HG03097 (cell line): ENCODE results near the gene DMRTC2.

Experiments
- ATAC-seq: cut with Tn5 transposase; IDR thresholded peaks from one replicate; pipeline ENCODE4 v1.9.1; 2021; ENCODE audit not compliant: unreplicated experiment, low FRiP score

The DMRTC2 gene

DNA sequence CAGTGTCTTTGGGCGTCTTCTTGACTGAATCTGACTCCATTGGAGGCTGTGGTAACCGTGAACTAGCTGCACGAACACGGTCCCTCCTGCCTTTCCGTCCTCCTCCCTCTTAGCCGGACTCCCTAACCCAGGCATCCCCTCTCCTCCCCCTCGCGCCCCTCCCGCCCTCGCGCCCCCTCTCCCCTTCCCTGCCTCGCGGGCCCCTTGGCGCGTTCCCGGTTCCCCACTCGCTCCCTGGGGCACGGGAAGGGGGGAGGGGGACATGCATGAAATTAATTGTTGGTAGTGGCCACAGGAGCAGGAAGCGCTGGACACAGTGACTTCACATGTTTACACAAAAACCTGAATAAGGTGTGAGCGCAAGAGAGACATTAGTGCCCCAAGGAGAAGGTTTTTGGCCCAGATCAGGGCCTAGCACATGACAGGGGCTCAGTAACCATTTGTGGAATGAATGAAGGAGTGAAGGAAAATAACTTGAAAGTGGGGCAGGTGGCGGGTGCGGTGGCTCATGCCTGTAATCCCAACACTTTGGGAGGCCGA is 279 bp downstream of the DMRTC2 start:
- ATAC-seq, result no peak

DNA sequence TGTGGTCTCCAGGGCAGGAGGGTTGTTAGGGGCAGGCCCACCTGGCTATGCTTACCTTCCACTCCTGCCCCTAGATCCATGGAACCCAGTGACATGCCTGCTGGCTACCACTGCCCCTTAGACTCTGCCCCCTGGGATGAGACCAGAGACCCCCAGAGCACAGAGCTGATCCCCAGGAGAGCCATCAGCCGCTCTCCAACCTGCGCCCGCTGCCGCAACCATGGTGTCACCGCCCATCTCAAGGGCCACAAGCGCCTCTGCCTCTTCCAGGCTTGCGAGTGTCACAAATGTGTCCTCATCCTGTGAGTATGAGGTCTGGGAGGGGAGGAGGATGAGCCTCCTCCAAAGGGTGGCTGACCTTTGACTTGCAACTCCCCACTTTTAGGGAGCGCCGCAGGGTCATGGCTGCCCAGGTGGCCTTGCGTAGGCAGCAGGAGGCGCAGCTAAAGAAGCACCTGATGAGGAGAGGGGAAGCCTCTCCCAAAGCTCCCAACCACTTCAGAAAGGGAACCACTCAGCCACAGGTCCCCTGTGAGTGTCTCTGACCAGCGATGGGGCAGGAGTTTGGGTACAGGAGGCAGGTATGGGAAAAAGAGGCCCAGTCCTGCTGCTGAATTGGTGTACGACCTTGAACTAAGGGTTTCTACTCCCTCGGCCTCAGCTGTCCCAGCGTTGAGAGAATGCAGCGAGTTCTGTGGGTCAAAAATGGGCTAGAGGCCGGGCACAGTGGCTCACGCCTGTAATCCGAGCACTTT is 2.7 kb downstream of the DMRTC2 start:
- no peak for ATAC-seq

DNA sequence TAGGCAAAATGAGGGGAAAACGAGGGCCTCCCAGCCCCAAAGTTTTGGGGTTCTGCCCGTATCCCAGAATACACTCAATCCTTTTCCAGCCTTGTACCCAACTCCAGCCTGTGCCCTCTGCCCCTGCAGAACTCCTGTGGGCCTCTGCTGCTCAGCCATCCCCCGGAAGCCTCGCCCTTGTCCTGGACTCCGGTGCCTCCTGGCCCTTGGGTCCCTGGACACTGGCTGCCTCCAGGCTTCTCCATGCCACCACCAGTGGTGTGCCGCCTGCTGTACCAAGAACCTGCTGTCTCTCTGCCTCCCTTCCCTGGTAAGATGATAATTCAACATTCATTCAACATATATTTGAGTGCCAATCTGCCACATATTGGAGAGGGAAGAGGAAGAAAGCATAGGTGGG is 3.8 kb downstream of the DMRTC2 start:
- ATAC-seq, result no peak

DNA sequence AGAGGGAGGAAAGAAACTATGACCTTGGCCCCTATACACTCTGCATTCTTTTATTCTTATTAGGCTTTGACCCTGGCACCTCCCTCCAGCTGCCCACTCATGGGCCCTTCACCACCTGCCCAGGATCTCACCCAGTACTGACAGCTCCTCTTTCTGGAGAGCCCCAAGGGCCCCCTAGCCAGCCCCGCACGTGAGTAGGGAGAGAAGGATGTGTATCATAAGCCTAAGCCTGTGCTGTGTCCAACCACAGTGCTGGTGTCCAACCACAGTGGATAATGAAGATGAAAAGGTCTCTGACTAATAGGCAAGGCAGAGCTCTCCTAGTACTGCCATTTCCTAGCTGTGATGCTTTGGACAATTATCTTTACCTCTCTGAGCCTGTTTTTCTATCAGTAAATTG is 4.2 kb downstream of the DMRTC2 start:
- no peak for ATAC-seq

DNA sequence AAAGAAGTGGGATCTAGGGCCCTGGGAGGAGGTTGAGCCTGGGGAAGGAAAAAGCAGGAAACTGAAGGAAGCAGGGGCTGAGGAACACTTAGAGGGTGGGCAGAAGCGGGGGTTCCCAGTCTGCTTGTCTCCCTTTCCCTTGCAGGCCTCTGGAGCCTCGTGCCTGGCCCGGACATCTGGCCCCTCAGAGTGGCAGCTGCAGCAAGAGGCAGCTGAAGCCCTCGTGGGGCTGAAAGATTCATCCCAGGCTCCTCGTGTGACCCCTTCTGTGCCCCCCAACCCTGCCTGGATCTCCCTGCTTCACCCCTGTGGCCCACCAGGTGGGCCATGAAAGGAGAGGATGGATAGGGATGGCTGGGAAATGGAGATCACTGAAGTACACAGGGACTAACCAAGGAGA is 5.5 kb downstream of the DMRTC2 start:
- ATAC-seq, result no peak

DNA sequence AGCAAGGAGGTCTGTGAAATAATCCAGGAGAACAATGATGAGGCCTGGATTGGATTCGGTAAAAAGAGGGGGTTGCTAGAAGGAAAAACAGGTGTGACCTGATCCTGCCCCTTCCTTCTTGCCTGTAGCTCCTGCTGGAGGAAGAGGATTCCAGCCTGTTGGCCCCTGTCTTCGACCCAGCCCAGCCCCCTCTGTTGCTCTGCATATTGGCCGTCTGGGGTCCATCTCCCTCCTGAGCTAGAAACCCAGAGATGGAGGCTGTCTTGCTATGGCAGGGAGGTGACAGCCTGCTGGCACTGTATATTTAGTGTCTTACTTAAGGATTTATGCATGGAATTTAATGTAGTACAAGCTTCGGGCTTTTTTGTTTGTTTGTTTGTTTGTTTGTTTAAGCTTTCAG is 6.6 kb downstream of the DMRTC2 start:
- ATAC-seq, result no peak

DNA sequence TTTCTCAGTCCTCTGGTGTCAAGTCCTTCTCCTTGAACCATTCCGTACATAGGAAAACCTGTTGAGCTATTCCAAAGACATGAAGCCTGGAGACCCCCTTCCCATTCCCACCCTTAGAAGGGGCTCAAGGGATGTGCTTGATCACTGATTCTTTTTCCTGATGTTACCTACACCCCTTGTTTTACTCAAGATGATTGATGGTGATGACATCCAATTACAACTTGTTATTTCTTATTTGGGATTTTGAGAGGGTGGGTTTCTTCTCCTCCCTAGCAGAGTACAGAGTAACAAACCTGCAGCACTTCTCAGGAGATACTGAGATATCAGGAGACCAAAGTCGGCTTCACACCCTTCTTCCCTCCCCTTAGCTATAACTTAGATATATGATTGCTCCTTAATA is 8.5 kb downstream of the DMRTC2 start:
- no peak for ATAC-seq

DNA sequence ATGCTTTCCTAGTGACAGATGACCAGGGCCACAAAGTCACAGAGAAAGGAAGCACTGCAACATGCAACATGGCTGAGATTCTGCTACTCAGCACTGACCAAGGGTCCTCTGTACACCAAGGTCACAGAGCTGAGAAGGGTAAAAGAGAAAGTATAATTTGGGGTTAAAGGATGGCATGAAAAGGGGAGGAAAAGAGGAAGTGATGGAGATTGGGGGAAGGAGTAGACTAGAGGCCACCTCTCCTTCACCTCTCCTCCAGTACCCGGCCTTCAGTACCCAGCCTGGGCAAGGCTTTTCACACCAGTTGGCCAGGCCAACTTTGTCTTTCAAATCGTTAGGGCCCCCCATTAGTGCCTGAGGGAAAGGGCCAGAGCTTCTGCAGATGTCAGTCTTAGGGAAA is 8.9 kb downstream of the DMRTC2 start:
- ATAC-seq, result no peak

DNA sequence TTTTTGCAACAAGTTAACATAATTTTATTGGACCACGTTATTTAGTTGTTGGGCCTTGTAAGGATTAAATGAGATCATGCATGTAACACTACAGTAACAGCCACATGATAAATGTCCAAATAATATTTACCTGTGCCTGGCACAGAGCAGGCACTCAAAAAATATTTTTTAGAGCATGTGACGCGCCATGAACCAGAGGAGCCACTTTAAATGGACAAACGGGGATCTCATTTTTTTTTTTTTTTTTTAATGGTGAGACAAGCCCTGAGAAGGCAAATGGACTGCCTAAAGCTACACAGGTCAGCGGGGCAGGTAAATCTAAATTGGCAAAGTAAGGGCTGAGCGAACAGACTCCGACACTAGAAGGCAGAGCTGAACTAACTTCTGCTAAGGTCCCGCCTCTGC is 14.4 kb downstream of the DMRTC2 start:
- no peak for ATAC-seq

DNA sequence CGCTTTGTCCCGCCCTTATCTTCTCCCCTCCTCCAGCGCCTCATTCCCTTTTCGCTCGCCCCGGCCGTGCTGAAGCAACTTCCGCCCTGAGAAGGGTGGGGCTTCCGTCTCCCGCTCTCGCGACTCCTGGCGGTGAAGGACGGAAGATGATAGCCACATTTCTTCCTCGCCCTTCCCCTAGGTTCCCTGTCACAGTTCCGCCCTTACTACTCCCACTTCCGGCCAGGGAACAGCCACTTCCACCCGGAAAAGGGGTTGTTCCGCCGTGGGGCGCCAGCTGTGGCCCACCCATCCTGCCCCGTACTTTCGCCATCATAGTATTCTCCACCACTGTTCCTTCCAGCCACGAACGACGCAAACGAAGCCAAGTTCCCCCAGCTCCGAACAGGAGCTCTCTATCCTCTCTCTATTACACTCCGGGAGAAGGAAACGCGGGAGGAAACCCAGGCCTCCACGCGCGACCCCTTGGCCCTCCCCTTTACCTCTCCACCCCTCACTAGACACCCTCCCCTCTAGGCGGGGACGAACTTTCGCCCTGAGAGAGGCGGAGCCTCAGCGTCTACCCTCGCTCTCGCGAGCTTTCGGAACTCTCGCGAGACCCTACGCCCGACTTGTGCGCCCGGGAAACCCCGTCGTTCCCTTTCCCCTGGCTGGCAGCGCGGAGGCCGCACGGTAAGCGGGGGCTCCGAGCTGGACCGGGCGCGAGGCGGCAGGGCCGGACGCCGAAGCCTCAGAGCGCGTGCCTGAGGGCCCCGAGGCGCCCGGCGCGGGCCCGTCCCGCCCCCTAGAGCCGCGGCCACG is 15.0 kb downstream of the DMRTC2 start, which contains the start of gene RPS19:
RPS19 (plus strand) TSS at position 638 of the 801 bp plus-strand sequence. CDS start 520 bp downstream, outside the sequence.
- peak; percentile 82 for ATAC-seq

DNA sequence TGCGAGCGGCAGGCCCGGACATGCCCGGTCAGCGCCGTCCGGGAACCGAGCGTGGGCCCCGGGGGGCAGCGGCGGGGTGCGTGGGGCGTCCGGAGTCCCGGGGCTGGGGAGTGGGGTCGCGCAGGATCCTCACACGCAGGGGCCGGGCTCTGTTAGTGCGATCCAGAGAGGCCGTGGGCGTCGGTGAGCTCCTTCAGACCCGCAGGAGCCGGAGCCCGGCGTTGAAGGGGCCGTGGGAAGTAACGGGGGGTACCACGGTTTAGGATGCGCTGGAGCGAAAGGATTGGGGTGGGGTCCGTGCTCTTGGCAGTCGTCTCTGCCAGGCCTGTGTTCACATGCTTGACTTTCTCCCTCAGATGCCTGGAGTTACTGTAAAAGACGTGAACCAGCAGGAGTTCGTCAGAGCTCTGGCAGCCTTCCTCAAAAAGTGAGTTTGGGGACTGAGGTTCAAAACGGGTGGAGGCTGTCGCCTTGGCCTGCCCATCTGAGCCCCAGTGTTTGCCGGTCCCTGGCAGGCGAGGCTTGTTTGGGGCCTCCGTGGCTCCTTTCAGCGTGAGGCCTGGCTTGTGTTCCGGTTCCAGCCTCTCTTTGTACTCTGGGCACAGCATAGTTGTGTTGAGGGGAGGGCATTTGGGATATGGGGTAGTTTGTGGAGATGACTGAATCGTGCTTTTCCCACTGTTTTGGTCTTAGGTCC is 15.7 kb downstream of the DMRTC2 start:
- ATAC-seq, result no peak

DNA sequence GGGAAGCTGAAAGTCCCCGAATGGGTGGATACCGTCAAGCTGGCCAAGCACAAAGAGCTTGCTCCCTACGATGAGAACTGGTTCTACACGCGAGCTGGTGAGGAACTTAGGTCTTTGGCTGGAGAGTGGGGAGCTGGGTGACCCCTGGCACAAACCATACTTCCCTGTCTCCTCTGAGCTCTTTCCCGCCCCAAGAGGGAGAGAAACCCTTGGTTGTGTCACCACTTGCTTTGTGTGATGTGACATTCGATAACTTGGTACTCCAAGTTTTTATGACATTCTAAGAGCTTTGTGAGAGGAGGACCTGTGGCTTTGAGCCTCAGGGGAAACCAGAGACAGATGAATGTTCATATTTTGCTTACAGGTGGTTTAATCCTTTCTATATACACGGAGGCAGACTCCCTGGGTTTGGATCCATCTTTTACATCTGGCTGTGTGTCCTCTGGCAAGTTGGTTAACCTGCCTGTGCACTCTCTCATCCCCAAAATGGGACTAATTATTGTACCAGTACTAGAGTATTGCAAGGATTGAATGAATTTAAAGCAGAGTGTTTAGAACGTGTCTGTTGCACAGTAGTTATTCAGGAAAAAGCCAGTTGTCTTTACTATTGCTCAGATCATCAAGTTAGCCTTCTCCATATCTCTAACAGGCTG is 16.4 kb downstream of the DMRTC2 start:
- ATAC-seq, result no peak

DNA sequence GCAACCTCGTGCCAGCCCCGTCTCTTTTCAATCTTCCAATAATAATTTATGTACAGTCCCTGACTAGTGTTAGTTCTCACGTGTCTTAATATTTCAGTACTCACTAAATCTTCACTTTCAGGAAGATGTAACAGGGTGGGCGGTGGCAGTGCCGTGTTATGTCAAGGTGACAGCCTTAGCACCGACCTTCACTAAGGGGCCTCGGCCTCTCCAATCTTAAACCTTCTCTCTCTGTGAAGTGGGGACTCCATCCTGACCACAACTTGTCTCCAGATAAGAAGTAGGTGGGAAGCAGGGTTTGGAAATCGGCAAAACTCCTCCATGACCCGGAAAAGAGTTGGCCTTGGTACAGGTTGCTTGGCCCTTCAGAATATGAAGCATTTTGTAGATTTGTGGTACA is 17.0 kb downstream of the DMRTC2 start:
- ATAC-seq, result no peak

DNA sequence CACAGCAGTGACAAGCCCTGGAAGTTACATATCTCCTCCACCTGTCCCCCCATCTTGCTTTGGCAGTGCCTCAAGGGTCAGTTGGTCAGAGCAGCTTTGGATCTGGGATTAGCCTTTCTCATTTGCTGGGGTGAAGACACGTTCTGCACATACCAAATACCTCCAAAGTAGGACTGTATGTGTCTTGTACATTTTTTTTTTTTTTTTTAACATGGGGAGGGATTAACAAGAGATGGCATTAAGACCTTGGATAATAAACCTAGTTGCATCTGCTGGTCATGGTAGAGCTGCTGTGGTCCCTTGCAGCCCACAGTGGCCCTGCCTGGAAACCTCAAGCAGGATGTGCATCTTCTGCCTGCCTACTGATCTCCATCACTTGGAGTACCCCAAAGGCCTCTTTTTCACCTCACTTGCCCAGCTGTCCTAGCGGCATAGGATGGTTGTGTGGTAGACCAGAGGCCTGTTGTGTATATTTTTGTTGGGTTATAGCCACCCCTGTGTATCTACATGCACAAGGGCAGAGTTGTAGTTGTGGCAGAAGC is 17.7 kb downstream of the DMRTC2 start:
- no peak for ATAC-seq

DNA sequence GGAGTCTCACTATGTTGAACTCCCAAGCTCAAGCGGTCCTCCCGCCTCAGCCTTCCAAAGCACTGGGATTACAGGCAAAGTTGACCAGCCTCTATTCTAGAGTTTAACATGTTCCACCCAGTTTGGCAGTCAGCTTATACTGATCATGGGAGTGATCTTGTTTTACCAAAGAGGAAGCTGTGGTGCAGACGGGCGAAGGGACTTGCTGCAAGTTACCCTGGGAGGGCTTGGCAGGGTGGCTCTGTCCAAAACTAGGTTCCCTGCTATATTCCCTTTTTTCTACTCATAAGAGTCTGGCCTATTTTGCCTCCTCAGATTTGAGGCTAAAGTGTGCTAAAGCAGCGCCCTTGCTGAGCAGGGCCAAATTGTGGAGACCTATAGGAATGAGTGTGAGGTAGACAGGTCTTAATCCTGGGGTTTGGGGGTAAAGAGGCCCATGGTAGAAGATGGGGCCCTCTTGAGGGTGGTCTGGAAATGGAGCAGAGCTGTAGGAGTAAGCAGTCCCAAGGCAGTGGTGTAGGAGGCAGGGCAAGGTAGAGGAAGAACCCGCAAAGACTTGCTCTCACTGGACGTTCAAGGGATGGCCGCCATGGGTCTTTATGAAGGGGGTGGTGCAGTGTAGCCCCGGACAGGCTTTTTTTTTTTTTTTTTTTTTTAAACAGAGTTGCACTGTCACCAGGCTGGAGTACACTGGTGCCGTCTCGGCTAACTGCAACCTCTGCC is 18.5 kb downstream of the DMRTC2 start:
- no peak for ATAC-seq

DNA sequence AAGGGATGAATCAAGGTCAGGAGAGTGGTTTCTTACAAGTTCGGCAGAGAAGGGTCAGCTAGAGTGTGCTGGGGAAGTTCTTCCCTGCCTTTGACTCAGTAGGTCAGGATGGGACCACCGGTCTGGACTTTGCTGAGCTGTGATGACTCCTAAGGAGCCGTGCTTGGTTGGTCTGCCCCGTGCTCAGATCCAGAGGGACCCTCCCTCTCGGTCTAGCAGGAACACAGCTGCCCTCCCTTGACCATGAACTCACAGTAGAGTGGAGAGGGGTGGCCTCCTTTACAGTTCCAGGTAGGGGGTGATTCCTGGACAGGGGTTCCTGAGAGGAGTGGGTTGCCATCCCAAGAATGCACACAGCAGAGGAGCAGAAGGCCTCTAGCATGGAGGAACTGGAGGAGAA is 19.5 kb downstream of the DMRTC2 start:
- ATAC-seq, result no peak

DNA sequence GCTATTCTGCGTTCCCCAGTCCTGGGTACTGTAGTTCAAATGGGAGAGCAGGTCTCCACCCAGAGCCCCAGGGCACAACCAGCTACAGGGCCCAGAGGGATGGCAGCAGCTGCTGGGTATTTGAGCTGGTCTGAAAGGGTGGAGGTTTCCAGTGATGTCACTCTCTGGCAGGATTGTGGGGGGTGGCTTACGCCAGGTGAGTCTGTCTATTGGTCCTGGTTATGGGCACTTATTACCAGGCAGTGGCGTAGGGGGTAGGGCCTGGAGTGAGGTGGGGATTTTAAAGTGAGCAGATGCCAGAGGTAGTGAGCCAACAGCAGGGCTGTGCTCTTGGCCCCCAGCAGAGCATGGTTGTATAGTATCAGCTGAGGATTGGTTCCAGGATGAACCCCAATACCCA is 21.4 kb downstream of the DMRTC2 start:
- no peak for ATAC-seq

DNA sequence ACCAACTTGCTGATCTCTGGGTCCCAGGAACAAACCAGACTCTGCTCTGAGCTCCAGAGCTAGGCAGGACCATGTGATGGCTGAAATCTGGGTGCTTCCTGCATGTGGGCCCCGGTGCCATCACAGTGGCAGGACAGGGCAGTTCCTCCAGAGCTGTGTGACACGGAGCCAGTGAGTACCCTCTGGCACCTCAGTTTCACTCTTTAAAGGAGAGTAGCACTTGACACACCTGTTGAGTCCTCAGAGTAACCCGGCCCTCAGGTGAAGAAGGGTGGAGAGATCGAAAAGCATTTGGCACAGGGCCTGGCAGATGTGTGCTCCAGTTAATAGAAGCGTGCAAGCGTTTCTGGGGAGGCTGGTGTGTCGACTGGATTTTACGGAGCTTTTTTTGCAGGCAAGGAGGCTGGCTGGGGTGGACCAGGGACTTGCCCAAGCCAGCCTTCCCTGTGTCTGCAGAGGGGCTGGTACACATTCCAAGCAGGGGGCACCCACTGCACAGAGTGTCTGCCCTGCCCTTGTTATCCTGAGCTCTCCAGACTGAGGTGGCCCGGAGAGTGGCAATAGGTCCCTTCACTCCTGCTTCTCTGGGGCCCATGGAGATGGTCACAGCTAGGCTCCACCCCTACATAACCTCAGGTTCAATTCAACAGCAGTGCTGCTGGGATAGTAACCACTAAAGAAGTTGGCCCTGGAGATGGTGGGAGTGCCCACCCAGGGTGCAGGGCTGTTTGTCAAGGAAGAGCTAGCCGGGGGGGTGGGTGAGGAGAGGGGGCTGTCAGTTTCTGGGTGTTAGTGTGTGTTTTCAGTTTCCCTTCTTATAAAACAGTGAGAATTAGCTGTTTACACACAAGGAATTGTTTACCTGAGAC is 23.5 kb downstream of the DMRTC2 start:
- no peak for ATAC-seq

DNA sequence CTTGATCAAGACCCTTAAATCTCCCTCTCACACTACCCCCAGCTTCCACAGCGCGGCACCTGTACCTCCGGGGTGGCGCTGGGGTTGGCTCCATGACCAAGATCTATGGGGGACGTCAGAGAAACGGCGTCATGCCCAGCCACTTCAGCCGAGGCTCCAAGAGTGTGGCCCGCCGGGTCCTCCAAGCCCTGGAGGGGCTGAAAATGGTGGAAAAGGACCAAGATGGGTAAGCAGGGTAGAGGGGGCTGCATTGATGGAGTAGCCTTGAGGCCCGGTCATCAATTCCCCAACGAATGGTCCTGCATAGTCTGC is 24.1 kb downstream of the DMRTC2 start:
- ATAC-seq, result no peak
